MM.1S (cell line): Measurements from ENCODE around the gene C9orf43.

Experiments used
- CTCF ChIP-seq: fragments of 300-600 bp; sonication (generic); IDR thresholded peaks from 2 replicates; pipeline ENCODE4 v1.5.1; 2016; ENCODE audit warnings: antibody characterized with exemption, low read length, mixed read lengths
- EZH2phosphoT487 ChIP-seq: fragments of 300-600 bp; sonication (generic); IDR thresholded peaks from 2 replicates; pipeline ENCODE4 v1.6.1; 2018; ENCODE audit warnings: antibody characterized with exemption, low read length

- no peak for TF ChIP-seq CTCF
- TF ChIP-seq EZH2phosphoT487: no peak
Measured at GRCh38 chr9:113476511-113476916, 66.0 kb downstream of the C9orf43 start.
